ENCODE measurements around the gene SCARB1. TPM values are rescaled to one million over a fixed set of nuclear protein-coding genes. Genes with fewer than 3 reads are reported as not detected.

The SCARB1 gene
- total RNA-seq, 4 donors from 2014 or later, result 24.2 to 79.4 (median 59.4) TPM

GRCh38 chr12:124750149-124750656 lies 113.5 kb downstream of the SCARB1 start:
- no peak for ATAC-seq (ENCODE audit: low FRiP score)
- TF ChIP-seq CTCF (IDR thresholded peaks at IDR 0.05), result no peak
- no peak for DNase-seq (ENCODE audit: low spot score)

GRCh38 chr12:124749725-124750124 lies 113.9 kb downstream of the SCARB1 start:
- no peak for ATAC-seq (ENCODE audit: low FRiP score)
- TF ChIP-seq CTCF (IDR thresholded peaks at IDR 0.05), result no peak

GRCh38 chr12:124747426-124748161 lies 116.1 kb downstream of the SCARB1 start:
- DNase-seq (ENCODE audit: low spot score), result no peak
- no peak for TF ChIP-seq CTCF (IDR thresholded peaks at IDR 0.05)
- peak; percentile 68 for ATAC-seq (ENCODE audit: low FRiP score)

More at GRCh38 chr12:124749725-124750124, 113.9 kb downstream of the SCARB1 start:
- DNase-seq (ENCODE audit: low spot score), result no peak

GRCh38 chr12:124746649-124747425 lies 116.8 kb downstream of the SCARB1 start:
- TF ChIP-seq CTCF (IDR thresholded peaks at IDR 0.05), result no peak
- DNase-seq (ENCODE audit: low spot score) (no peak), ATAC-seq (ENCODE audit: low FRiP score) (no peak)

- peak; percentile 69 for DNase-seq (ENCODE audit: low spot score)
- TF ChIP-seq CTCF (IDR thresholded peaks at IDR 0.05), result no peak
- peak; percentile 84 for ATAC-seq (ENCODE audit: low FRiP score)
These were observed 117.6 kb downstream of the SCARB1 start for GRCh38 chr12:124745891-124746570.

GRCh38 chr12:124745465-124745890 lies 118.2 kb downstream of the SCARB1 start:
- ATAC-seq (ENCODE audit: low FRiP score) (no peak), DNase-seq (ENCODE audit: low spot score) (no peak)
- no peak for TF ChIP-seq CTCF (IDR thresholded peaks at IDR 0.05)
